ENCODE data around the gene TEX2. TPM values are rescaled to one million over a fixed set of nuclear protein-coding genes. Genes with fewer than 3 reads are reported as not detected.

TEX2 gene
- total RNA-seq, 1 donor from 2014 or later = 41.3 TPM

GRCh38 chr17:64164596-64165285 is 98.3 kb downstream of the TEX2 start:
- DNase-seq (no peak), ATAC-seq (no peak)
- Histone ChIP-seq H3K27me3 (ENCODE audit: low read depth) (no peaks in the 10 kb centered on the region), H3K27ac (no peak overlapping the region), H3K4me1 (no peaks in the 10 kb centered on the region), H3K9me3 (no peaks in the 10 kb centered on the region), H3K4me3 (no peak overlapping the region), H3K36me3 (peaks cover 44% of the 10 kb centered on the region)
- intact Hi-C loops (cut with DNase I) = no loop called here
- TF ChIP-seq, protein P1, sequence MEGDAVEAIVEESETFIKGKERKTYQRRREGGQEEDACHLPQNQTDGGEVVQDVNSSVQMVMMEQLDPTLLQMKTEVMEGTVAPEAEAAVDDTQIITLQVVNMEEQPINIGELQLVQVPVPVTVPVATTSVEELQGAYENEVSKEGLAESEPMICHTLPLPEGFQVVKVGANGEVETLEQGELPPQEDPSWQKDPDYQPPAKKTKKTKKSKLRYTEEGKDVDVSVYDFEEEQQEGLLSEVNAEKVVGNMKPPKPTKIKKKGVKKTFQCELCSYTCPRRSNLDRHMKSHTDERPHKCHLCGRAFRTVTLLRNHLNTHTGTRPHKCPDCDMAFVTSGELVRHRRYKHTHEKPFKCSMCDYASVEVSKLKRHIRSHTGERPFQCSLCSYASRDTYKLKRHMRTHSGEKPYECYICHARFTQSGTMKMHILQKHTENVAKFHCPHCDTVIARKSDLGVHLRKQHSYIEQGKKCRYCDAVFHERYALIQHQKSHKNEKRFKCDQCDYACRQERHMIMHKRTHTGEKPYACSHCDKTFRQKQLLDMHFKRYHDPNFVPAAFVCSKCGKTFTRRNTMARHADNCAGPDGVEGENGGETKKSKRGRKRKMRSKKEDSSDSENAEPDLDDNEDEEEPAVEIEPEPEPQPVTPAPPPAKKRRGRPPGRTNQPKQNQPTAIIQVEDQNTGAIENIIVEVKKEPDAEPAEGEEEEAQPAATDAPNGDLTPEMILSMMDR (IDR thresholded peaks at IDR 0.05) = no peak

GRCh38 chr17:64163468-64163867 is 99.6 kb downstream of the TEX2 start:
- Histone ChIP-seq H3K27ac (no peak overlapping the region), H3K9me3 (no peaks in the 10 kb centered on the region), H3K27me3 (ENCODE audit: low read depth) (no peaks in the 10 kb centered on the region), H3K4me1 (no peaks in the 10 kb centered on the region), H3K36me3 (peaks cover 36% of the 10 kb centered on the region), H3K4me3 (no peak overlapping the region)
- TF ChIP-seq, protein P1 (IDR thresholded peaks at IDR 0.05) = no peak
- no peak for ATAC-seq
- intact Hi-C loops (cut with DNase I) = no loop called here
- DNase-seq = no peak

GRCh38 chr17:64162554-64162953 is 100.5 kb downstream of the TEX2 start:
- Histone ChIP-seq H3K27ac (no peak overlapping the region), H3K4me1 (no peaks in the 10 kb centered on the region), H3K36me3 (peaks cover 33% of the 10 kb centered on the region), H3K9me3 (no peaks in the 10 kb centered on the region), H3K27me3 (ENCODE audit: low read depth) (no peaks in the 10 kb centered on the region), H3K4me3 (no peak overlapping the region)
- no peak for ATAC-seq
- intact Hi-C loops (cut with DNase I) = no loop called here
- DNase-seq = no peak
- TF ChIP-seq, protein P1 (IDR thresholded peaks at IDR 0.05) = no peak

DNA sequence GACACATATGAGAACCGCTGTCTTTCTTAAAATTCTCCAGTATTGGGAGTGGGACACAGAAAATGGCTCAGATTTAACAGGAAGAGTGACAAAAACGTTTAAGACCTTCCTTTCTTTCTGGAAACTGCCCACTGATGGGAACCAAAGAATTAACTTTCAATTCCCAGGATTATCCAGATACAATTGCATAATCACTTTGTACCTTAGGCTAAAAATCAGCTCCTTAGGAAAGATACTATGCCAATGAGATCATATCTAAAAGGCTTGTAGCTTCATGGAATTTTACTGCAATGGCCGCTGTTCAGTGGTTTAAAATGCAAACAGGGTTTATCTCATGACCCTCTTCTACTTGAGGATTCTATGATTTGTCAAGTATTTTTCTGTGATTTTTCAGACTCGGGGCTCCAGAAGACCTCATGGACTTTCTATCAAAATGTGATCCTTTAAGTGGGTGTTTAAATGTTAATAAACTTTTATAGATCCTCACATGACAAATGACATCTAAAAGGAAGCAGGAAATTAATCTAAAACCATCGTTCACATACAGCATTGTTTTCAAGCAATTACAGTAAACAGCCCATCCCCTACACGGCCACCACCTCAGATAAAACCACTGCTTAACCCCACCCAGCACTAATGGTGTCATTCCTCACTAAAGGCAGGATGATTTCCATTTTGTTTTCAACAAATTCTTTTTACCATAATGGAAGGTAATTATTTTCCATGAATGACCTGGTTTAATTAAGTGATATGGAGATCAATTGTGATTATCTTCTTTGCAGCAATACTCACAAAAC is 101.5 kb downstream of the TEX2 start:
- no peak overlapping the region for H3K4me3 ChIP-seq
- peak overlapping the region; percentile 12 for H3K27ac ChIP-seq
- DNase-seq (no peak), ATAC-seq (no peak)
- peaks cover 25% of the 10 kb centered on the region for H3K36me3 ChIP-seq
- no peaks in the 10 kb centered on the region for H3K27me3 ChIP-seq (ENCODE audit: low read depth)
- intact Hi-C loops (cut with DNase I) = no loop called here
- H3K4me1 ChIP-seq = peaks cover 6% of the 10 kb centered on the region
- TF ChIP-seq, protein P1 (IDR thresholded peaks at IDR 0.05) = no peak
- H3K9me3 ChIP-seq = no peaks in the 10 kb centered on the region

GRCh38 chr17:64160378-64160777 is 102.7 kb downstream of the TEX2 start:
- H3K27ac ChIP-seq = no peak overlapping the region
- intact Hi-C loops (cut with DNase I) = no loop called here
- no peak for DNase-seq

More at GRCh38 chr17:64160378-64160777, 102.7 kb downstream of the TEX2 start:
- no peaks in the 10 kb centered on the region for H3K27me3 ChIP-seq (ENCODE audit: low read depth)
- TF ChIP-seq, protein P1 (IDR thresholded peaks at IDR 0.05) = no peak
- H3K36me3 ChIP-seq = peaks cover 14% of the 10 kb centered on the region
- peaks cover 18% of the 10 kb centered on the region for H3K4me1 ChIP-seq
- no peak for ATAC-seq
- H3K4me3 ChIP-seq = no peak overlapping the region
- H3K9me3 ChIP-seq = no peaks in the 10 kb centered on the region

All from lower lobe of right lung (tissue), 2 donors.